GM18505 (cell line): ENCODE measurements around the gene ZNF664.

Source experiments
- ATAC-seq: cut with Tn5 transposase; IDR thresholded peaks from one replicate; pipeline ENCODE4 v1.9.1; 2021; ENCODE audit not compliant: unreplicated experiment
- POLR2A ChIP-seq: IDR thresholded peaks from 4 replicates; pipeline ENCODE4 v1.6.1; 2011; ENCODE audit warnings: borderline replicate concordance; ENCODE audit not compliant: insufficient read depth, insufficient read length; ENCODE audit errors: extremely low read depth

Gene ZNF664

DNA sequence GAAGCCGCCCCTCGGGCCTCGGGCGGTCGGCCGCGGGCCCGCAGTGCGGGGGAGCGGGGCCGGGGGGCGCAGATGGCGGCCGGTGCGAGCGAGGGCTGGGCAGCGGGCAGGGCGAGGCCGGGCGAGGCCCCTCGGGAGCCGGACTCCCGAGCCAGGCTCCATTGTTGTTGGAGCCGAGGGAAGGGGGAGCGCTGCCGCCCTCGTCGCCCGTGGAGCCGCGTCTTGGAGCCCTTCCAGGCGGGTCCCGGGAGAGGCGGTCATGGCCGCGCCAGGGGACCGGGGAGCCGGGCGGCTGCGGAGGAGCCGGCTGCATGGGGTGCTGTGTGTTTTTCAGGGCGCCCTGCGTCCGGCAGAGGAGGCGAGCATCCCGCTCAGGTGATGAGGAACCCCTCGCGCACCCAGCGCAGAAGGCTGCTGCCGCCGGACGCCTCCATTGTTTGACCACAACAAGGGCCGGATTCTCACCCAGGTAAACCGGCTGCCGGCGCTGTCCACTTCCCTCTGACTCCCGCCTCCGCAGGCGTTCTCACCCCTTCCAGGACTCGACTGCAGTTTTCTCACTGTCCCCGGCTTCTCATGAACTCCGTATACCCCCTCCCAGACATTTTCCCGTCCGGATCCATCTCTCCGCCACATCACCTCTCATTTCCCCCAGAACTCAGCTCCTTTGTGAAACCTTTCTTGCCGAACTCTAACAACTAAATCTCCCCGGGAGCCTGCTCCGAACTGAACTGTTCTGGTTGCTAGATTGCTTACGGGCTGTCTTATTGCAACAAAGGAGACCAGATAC, 732 bp downstream of the ZNF664 start:
- no peak for TF ChIP-seq POLR2A
- ATAC-seq, result peak; percentile 9

DNA sequence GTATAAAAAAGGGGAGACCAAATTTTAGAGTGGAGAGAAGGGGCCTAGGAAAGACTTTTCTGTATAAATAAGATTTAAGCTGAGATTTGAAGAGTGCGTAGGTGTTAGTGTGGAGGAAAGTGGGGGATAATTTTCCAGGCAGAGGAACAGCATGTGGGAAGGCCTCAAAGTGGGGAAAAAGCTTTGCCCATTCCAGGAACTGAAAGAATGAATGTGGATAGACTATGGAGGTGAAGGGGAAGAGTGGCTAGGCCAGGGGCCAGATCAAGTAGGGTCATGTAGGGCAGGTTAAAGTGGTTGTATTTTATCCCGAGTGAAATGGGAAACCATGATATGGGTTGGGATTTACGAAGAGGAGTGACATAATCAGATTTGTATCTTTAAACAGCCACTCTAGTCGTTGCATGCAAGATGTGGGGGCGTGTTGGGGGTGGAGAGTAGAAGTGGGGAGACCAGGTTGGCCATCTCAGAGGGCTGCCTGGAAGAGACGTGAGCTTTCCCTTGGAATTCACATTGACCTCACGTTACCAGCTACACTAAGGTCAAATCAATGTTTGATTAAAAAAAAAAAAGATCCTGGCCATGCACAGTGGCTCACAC, 3.3 kb downstream of the ZNF664 start:
- no peak for ATAC-seq
- TF ChIP-seq POLR2A, result no peak

DNA sequence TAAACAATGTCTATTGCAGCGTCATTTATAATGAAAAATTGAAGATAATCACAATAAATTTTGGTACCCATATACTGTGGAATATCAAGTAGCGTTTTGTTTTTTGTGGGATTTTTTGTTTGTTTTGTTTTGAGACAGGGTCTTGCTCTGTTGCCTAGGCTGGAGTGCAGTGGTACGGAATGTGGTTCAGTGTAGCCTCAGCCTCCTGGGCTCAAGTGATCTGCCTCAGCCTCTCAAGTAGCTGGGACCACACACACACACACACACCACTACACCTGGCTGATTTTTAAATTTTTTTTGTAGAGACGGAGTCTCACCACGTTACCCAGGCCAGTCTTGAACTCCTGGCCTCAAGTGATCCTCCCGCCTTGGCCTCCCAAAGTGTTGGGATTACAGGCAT, 6.6 kb downstream of the ZNF664 start:
- TF ChIP-seq POLR2A, result no peak
- ATAC-seq, result no peak

DNA sequence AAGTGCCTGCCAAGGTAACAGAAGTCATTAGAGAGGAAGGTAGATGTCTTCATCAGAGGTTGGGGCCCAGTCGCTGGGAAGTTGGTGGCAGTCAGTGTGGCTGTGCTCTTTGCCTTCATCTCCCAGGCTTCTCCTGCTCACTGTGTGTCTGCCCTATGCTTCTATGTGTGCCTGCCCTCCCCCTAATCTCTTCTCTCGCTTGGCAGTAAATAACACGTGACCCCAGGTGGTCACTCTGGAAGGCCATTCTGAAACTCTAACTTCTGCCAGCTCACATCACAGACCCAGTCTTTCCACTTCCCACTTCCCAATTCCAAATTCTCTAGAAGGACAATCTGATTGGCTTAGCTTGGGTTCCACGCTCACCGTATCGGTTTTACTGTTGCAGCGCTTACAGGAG, 9.3 kb downstream of the ZNF664 start:
- no peak for TF ChIP-seq POLR2A
- no peak for ATAC-seq

DNA sequence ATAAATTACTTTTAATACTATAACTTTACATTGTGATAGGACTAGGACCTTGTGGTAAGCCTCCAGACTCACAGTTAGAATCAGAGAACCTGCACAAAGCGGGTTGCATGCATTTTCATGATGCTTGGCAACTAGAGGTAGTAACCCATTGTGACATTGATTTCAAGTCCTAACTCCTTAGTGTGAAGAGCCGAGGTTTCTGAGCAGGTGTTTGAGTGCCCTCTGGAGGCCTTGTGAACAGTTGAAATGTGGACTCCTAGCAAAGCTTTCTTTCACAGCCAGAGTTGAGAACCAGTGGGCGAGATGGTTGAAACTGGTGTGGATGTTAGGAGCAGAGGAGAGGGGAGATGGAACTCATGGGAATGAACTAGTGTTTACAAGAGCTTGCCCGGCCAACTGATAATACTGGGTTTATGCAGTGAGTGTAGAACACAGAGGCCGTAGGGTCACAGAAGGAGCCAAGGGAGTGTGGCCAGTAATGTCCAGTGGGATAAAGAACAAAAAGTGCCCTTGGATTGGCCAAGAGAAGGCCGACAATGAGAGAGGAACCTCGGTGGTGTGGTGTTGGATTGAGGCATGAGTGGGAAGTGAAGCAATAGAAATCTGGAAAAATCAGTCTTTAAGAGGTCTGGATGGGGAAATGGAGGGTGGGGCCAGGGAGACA, 10.9 kb downstream of the ZNF664 start:
- no peak for TF ChIP-seq POLR2A
- no peak for ATAC-seq

DNA sequence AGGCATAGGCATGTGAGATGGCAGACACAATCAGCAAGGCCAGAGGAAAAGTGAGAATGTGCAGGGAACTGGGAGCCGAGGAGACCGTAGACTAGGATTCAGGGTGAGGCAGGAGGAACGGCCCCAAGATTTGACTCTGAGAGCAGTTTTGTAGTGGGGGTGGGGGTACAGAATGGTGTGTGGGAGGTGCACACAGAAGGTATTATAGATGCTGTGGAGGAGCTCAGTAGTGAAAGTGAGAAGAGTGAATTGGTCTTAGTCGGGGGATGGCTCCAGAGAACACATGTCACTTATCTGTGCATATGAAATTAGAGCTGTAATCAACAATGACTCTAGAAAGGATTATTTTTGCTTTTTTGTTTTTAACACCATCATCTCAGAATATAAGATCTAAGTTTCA, 11.9 kb downstream of the ZNF664 start:
- TF ChIP-seq POLR2A, result no peak
- ATAC-seq, result no peak

DNA sequence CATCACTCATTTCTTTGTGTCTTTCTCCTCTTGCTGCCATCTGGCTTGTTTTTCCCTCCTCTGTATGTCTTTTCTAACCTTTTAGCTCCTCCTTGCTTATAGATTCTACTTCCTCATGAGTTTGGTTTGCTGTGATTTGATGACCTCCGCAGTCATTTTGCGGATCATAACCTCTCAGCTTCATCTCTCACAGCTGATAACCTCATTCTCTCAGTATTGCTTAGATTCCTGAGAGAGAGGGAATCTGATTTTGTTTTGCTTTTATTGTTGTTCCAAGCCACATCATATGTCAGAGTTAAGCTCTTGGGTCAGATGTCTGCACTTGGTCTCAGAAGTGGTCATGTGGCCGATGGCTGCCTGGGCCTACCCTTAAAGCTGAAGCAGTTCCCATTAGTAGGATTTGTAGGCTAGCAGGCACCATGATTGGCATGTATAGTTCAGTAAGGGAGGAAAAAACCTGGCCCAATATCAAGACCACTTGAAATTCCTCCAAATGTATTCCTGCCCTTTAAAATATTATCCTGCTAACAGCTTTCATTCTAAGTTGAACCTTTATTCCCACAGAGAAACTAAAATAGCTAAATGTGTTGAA, 13.5 kb downstream of the ZNF664 start:
- ATAC-seq, result no peak
- TF ChIP-seq POLR2A, result no peak

DNA sequence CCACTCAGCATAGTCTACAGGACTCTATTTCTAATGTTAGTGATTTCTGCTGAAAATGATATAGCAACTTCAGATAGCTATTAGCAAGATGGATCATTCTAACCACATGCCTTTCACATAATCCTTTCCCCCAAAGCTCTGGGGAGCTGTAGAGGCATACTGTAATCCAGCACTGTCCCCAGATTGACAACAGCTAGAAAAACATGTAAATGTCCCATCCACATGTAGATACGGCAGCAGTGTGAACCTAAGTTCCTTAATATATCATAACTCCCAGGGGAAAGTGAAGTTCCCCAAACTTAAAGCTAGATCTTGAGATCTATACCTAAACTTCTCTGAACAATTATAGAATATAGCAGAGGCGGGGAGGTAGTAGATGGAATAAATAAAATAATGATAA, 14.0 kb downstream of the ZNF664 start:
- TF ChIP-seq POLR2A, result no peak
- ATAC-seq, result no peak

DNA sequence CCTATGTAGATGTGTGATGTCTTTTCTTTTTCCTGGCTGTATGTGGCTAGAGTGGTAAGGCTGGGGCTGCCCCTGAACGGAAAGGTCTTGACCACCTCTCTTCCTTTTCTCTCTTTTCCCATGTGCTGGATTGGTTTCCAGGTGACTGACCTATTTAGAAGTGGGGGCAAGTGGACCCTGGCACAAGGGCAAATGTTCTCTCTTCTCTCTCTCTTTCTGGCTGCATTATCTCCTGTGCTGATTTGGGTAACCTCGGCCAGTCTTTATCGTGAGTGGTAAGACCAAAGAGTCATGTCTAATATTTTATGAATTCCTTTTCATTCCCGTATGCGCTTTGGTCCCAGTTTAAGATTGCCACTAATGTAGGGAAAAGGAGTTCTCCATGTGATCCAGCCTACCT, 16.2 kb downstream of the ZNF664 start:
- no peak for ATAC-seq
- TF ChIP-seq POLR2A, result no peak

DNA sequence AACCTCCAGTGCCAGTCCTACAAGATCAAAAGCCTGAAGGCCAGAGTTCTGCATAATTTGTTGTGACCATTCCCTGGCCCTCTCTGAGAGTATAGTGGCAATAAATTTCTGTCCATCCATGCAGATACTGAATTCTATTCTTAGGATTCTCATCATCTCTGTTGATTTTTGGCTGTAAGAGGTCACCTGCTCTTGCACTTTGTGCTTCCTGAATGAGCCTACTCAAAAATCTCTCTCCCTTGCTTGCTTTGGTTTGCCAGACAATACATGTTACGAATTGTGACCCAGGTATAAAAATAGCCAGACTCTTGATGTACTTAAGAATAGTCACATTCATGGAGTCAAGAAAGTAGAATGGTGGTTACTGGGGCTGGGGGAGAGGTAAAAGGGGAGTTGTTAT, 16.7 kb downstream of the ZNF664 start:
- ATAC-seq, result no peak
- no peak for TF ChIP-seq POLR2A

DNA sequence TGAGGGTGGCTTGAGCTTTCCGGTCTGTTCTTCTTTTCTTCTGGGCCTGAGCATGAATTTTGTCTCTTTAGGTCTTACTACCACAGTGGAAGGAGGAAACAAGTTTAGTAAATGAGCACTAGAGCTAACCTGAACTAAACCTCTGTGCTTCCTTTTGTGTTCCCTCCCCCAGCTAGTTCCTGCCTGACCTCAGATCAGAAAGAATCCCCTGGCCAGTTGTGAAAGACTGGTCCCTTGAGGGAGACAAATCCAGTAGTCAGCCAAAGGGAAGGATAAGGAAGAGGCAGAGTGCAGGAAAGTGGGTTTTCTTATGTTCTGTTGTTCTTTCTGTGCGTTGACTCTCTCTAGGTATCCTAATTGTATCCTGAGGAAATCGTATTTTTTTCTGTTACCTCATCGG, 17.5 kb downstream of the ZNF664 start:
- no peak for ATAC-seq
- TF ChIP-seq POLR2A, result no peak

DNA sequence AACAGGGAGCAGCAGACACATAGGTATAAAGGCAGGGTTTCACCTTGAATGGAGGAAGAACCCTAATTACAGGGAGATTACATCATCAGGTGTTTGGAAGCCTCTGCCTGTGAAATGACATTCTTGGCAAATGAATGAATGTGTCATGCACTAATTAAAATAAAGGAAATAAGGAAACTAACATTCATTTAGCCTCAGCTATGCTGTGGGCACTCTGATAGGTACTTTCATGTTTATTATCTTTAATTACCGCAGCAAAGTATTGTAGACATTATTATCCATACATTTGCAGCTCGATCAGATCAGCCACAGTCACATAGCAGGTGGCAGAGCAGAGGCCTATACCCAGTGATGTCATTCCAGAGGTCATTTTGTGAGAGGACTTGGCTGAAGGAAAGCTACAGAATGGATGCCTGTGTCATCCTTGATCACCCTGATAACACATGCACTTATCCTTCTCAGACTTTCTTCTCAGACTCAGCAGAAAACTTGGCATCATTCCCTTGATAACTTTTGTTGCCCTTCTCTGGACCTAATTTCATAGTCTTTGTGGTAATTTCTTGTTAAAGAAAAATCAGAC, 18.4 kb downstream of the ZNF664 start:
- ATAC-seq, result no peak
- TF ChIP-seq POLR2A, result no peak

DNA sequence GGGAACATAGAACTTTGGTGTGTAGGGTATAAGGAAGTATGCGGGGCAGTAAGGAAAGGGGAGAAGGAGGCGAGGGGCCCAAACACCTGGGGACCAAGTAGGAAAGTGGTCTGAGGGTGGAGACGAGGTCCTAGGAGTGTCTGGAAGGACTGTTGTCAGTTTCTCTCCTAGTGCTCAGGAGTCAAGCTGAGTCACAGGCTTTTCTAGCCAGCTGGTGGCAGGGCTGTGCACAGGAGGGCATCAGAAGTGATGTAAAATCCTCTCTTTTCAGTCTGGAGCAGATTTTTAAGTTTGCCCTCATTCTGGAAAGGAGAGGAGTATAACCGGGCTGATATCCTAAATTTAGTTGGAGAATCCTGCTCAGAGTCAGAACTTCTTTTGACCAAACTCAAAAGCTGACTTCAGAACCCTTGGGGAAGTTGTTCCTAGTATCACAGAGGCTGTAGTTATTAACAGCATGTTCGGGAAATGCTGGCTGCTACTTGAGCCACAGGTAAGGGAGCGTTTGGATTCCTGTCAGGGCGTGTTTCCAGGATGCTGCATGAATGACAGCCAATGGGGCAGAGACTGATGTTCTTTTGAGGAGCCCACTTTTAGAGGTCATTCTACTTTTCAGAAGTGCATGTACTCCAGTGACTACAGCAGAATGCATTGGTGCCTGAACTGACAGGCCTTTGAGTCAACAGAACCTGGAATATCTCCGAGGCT, 19.3 kb downstream of the ZNF664 start:
- ATAC-seq, result no peak
- no peak for TF ChIP-seq POLR2A
